H1 (cell line): ENCODE data around the gene FGR. TPM values are rescaled to one million over a fixed set of nuclear protein-coding genes. Genes with fewer than 3 reads are reported as not detected.

Experiments used
- ASH2L ChIP-seq: fragments of 200-600, 300-600 bp; sonication (generic); IDR thresholded peaks from one replicate; pipeline ENCODE4 v1.7.1; 2017; ENCODE audit warnings: low read length
- GTF2F1 ChIP-seq: IDR thresholded peaks from 2 replicates; pipeline ENCODE4 v1.6.1; 2012; ENCODE audit warnings: low read depth, low read length, improper control_type of control experiment, borderline replicate concordance
- KDM5A ChIP-seq: fragments of 200-600 bp; IDR thresholded peaks from 2 replicates; pipeline ENCODE4 v1.7.1; 2012; ENCODE audit warnings: mild to moderate bottlenecking, low read length, inconsistent platforms, mixed read lengths
- SUZ12 ChIP-seq: fragments of 200-600 bp; sonication (generic); IDR thresholded peaks from 2 replicates; pipeline ENCODE4 v1.6.1; 2012; ENCODE audit warnings: mild to moderate bottlenecking, inconsistent platforms, low read length, moderate library complexity, mixed read lengths
- polyA plus RNA-seq, 7 experiments: library from polyadenylated mRNA; depleted of rRNA in 3 of 7; stranded (reverse) in 5 of 7; unstranded in 2 of 7; fragments of >200 nt in 5 of 7; fragments of 200-250 nt in 2 of 7; gene quantifications; 1 replicate in 5 of 7; 2 replicates in 1 of 7; 4 replicates in 1 of 7; pipeline versions ENCODE4 v1.2.1 to v1.2.3, GENCODE V29; 2011 to 2013; ENCODE audit warnings: missing spikeins in 2 of 7, mixed read lengths in 2 of 7
- total RNA-seq: library from RNA; stranded (reverse); fragmentation: NEBNext Ultra II Directional; extraction: Animal tissue kit (Norgen Biotek cat#: 25700); gene quantifications from 2 replicates; pipeline ENCODE4 v1.2.1, GENCODE V29; 2021
- TF ChIP-seq, protein P1 (sequence below), 3 experiments: IDR thresholded peaks; 1 replicate in 2 of 3; 2 replicates in 1 of 3; pipeline versions ENCODE4 v1.5.1 to v1.6.1; 2011; ENCODE audit warnings: low read length in 3 of 3, mild to moderate bottlenecking in 3 of 3, inconsistent platforms in 2 of 3, low read depth in 1 of 3, moderate library complexity in 1 of 3; ENCODE audit not compliant: insufficient read depth in 1 of 3; ENCODE audit errors: control extremely low read depth in 1 of 3
- TF ChIP-seq, protein P2 (sequence below): fragments of 300-600 bp; sonication (generic); IDR thresholded peaks from 2 replicates; pipeline ENCODE4 v1.7.1; 2012; ENCODE audit warnings: low read length, moderate library complexity, mild to moderate bottlenecking, inconsistent platforms; ENCODE audit not compliant: insufficient replicate concordance

FGR gene
- total and polyA plus RNA-seq, 2 of the 8 experiments (the other 6 are each of a cell fraction or from before 2014, with no cell fraction given), result 0.22 to 0.95 TPM

DNA sequence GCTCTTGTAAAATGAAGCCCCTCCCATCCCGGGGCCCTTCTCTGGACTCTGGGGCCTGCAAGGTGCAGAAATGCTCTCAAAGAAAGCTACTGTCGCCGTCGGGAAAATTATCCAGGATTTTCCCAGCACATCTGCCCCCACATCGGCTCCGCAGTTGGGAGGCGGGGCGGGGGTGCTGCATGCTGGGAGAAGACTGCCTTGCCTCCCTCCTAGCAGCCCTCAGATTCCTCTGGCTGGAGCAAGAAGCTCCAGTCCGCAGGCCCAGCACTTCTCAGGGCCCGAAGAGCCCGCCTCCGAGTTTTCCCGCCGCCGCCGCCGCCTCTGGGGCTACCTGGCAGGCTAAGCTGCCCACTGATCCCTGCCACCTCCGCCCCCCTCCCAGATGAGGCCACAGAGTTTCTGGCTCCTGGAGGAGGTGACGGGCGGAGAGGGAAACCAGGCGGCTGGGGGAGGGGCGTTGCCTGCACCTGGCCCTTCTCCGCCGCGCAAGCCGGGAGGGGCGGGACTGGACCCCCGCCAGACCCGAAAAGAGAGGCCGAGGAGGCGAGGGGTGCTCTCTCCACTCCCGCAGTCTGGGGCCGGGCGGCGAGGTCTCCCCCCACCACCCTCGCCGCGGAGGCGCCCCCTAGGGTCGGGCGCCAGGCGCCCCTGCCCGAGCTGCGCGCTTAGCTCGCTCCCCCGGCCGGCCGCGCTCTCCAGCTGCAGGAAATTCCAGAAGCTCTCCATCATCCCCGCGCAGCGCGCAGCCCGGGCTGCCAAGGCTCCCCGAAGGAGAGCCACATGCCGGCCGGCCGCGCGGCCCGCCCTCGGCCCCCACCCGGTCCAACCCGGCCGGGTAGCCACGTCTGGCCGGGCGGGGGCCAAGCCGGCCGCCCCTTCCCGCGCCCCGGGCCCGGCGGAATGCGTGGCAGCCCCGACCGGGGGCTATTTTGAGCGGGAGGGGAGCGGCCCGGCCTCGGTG lies 59.8 kb downstream of the FGR start (continued):
- TF ChIP-seq, protein P1, sequence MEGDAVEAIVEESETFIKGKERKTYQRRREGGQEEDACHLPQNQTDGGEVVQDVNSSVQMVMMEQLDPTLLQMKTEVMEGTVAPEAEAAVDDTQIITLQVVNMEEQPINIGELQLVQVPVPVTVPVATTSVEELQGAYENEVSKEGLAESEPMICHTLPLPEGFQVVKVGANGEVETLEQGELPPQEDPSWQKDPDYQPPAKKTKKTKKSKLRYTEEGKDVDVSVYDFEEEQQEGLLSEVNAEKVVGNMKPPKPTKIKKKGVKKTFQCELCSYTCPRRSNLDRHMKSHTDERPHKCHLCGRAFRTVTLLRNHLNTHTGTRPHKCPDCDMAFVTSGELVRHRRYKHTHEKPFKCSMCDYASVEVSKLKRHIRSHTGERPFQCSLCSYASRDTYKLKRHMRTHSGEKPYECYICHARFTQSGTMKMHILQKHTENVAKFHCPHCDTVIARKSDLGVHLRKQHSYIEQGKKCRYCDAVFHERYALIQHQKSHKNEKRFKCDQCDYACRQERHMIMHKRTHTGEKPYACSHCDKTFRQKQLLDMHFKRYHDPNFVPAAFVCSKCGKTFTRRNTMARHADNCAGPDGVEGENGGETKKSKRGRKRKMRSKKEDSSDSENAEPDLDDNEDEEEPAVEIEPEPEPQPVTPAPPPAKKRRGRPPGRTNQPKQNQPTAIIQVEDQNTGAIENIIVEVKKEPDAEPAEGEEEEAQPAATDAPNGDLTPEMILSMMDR (IDR thresholded peaks at IDR 0.05; ENCODE audit: control extremely low read depth in 1 of 3, insufficient read depth in 1 of 3, low read depth in 1 of 3, low read length in 3 of 3), result peak in 2 of 3 experiments; percentile 40 to 59; a peak in 3 of 4 replicates
- no peak for TF ChIP-seq SUZ12
- TF ChIP-seq GTF2F1, result no peak
- no peak for TF ChIP-seq KDM5A
- peak; percentile 71 for TF ChIP-seq ASH2L
- TF ChIP-seq, protein P2, sequence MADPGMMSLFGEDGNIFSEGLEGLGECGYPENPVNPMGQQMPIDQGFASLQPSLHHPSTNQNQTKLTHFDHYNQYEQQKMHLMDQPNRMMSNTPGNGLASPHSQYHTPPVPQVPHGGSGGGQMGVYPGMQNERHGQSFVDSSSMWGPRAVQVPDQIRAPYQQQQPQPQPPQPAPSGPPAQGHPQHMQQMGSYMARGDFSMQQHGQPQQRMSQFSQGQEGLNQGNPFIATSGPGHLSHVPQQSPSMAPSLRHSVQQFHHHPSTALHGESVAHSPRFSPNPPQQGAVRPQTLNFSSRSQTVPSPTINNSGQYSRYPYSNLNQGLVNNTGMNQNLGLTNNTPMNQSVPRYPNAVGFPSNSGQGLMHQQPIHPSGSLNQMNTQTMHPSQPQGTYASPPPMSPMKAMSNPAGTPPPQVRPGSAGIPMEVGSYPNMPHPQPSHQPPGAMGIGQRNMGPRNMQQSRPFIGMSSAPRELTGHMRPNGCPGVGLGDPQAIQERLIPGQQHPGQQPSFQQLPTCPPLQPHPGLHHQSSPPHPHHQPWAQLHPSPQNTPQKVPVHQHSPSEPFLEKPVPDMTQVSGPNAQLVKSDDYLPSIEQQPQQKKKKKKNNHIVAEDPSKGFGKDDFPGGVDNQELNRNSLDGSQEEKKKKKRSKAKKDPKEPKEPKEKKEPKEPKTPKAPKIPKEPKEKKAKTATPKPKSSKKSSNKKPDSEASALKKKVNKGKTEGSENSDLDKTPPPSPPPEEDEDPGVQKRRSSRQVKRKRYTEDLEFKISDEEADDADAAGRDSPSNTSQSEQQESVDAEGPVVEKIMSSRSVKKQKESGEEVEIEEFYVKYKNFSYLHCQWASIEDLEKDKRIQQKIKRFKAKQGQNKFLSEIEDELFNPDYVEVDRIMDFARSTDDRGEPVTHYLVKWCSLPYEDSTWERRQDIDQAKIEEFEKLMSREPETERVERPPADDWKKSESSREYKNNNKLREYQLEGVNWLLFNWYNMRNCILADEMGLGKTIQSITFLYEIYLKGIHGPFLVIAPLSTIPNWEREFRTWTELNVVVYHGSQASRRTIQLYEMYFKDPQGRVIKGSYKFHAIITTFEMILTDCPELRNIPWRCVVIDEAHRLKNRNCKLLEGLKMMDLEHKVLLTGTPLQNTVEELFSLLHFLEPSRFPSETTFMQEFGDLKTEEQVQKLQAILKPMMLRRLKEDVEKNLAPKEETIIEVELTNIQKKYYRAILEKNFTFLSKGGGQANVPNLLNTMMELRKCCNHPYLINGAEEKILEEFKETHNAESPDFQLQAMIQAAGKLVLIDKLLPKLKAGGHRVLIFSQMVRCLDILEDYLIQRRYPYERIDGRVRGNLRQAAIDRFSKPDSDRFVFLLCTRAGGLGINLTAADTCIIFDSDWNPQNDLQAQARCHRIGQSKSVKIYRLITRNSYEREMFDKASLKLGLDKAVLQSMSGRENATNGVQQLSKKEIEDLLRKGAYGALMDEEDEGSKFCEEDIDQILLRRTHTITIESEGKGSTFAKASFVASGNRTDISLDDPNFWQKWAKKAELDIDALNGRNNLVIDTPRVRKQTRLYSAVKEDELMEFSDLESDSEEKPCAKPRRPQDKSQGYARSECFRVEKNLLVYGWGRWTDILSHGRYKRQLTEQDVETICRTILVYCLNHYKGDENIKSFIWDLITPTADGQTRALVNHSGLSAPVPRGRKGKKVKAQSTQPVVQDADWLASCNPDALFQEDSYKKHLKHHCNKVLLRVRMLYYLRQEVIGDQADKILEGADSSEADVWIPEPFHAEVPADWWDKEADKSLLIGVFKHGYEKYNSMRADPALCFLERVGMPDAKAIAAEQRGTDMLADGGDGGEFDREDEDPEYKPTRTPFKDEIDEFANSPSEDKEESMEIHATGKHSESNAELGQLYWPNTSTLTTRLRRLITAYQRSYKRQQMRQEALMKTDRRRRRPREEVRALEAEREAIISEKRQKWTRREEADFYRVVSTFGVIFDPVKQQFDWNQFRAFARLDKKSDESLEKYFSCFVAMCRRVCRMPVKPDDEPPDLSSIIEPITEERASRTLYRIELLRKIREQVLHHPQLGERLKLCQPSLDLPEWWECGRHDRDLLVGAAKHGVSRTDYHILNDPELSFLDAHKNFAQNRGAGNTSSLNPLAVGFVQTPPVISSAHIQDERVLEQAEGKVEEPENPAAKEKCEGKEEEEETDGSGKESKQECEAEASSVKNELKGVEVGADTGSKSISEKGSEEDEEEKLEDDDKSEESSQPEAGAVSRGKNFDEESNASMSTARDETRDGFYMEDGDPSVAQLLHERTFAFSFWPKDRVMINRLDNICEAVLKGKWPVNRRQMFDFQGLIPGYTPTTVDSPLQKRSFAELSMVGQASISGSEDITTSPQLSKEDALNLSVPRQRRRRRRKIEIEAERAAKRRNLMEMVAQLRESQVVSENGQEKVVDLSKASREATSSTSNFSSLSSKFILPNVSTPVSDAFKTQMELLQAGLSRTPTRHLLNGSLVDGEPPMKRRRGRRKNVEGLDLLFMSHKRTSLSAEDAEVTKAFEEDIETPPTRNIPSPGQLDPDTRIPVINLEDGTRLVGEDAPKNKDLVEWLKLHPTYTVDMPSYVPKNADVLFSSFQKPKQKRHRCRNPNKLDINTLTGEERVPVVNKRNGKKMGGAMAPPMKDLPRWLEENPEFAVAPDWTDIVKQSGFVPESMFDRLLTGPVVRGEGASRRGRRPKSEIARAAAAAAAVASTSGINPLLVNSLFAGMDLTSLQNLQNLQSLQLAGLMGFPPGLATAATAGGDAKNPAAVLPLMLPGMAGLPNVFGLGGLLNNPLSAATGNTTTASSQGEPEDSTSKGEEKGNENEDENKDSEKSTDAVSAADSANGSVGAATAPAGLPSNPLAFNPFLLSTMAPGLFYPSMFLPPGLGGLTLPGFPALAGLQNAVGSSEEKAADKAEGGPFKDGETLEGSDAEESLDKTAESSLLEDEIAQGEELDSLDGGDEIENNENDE, result no peak
